ENCODE measurements around the gene RNF208. TPM values are rescaled to one million over a fixed set of nuclear protein-coding genes. Genes with fewer than 3 reads are reported as not detected.
A peak's percentile ranks its signal among the peaks of the same experiment; 100 is the strongest.

Gene RNF208
- total RNA-seq, 5 donors from 2014 or later (not counting 1 experiment from before 2014, with no cell fraction given), result 0.56 to 1.6 (median 1.5) TPM

GRCh38 chr9:137228506-137228967 is 6.5 kb upstream of the RNF208 start:
- Mint-ChIP-seq H3K27ac (no peak overlapping the region), H3K4me1 (peaks cover 4 to 6% (median 5%) of the 10 kb centered on the region in 3 donors), H3K36me3 (no peaks in the 10 kb centered on the region), H3K27me3 (peaks cover 4 to 12% of the 10 kb centered on the region in 2 donors), H3K9me3 (no peaks in the 10 kb centered on the region), H3K4me3 (no peak overlapping the region)
- H3K27ac ChIP-seq (ENCODE audit: low read length), result no peak overlapping the region
- ATAC-seq (replicated peaks in 1 of 4) (no peak), DNase-seq (no peak)
- WGBS (ENCODE audit: insufficient coverage), result 75% methylated on average over 24 of the region's 29 CpGs
- H3K27me3 ChIP-seq (replicated peaks in 1 of 2; ENCODE audit: control insufficient read depth in 2 of 2, extremely low read depth in 1 of 2, insufficient read depth in 2 of 2, low read length in 1 of 2), result peaks cover 0 to 67% of the 10 kb centered on the region in 2 experiments
- H3K4me1 ChIP-seq (ENCODE audit: control insufficient read depth in 1 of 2, extremely low read depth in 1 of 2, insufficient read depth in 2 of 2, low read length in 2 of 2), result peaks cover 0 to 20% of the 10 kb centered on the region in 2 experiments
- H3K36me3 ChIP-seq (ENCODE audit: control insufficient read depth in 2 of 2, extremely low read depth in 1 of 2, insufficient read depth in 1 of 2, low read length in 1 of 2), result no peaks in the 10 kb centered on the region
- ChIA-PET CTCF (interaction anchor here in 1 of 2 donors (1.7 kb wide), 1 partner anchor 133 kb away, joined by 8 read pairs; no protein-coding TSS in a partner anchor), POLR2A (no interaction called here)
- no peak overlapping the region for H3K4me3 ChIP-seq (ENCODE audit: control insufficient read depth in 1 of 2, extremely low read depth in 1 of 2, low read length in 1 of 2)
- no peaks in the 10 kb centered on the region for H3K9me3 ChIP-seq

- H3K27me3 ChIP-seq (replicated peaks in 1 of 2; ENCODE audit: control insufficient read depth in 2 of 2, extremely low read depth in 1 of 2, insufficient read depth in 2 of 2, low read length in 1 of 2), result peaks cover 0 to 62% of the 10 kb centered on the region in 2 experiments
- no peaks in the 10 kb centered on the region for H3K9me3 ChIP-seq
- ChIA-PET CTCF (interaction anchor here in 1 of 2 donors (1.7 to 2.5 kb wide), 2 partner anchors 132 to 181 kb away, joined by 7 to 8 read pairs; no protein-coding TSS in a partner anchor), POLR2A (no interaction called here)
- Mint-ChIP-seq H3K9me3 (no peaks in the 10 kb centered on the region), H3K36me3 (no peaks in the 10 kb centered on the region), H3K27ac (no peak overlapping the region), H3K4me1 (peaks cover 6% of the 10 kb centered on the region in 3 donors), H3K27me3 (peaks cover 4 to 12% of the 10 kb centered on the region in 2 donors), H3K4me3 (no peak overlapping the region)
- H3K36me3 ChIP-seq (ENCODE audit: control insufficient read depth in 2 of 2, extremely low read depth in 1 of 2, insufficient read depth in 1 of 2, low read length in 1 of 2), result no peaks in the 10 kb centered on the region
- DNase-seq (no peak), ATAC-seq (replicated peaks in 1 of 4) (no peak)
- no peak overlapping the region for H3K4me3 ChIP-seq (ENCODE audit: control insufficient read depth in 1 of 2, extremely low read depth in 1 of 2, low read length in 1 of 2)
- H3K4me1 ChIP-seq (ENCODE audit: control insufficient read depth in 1 of 2, extremely low read depth in 1 of 2, insufficient read depth in 2 of 2, low read length in 2 of 2), result peaks cover 0 to 24% of the 10 kb centered on the region in 2 experiments
- WGBS (ENCODE audit: insufficient coverage), result 41% methylated on average over 14 of the region's 18 CpGs
- no peak overlapping the region for H3K27ac ChIP-seq (ENCODE audit: low read length)
These were observed 5.9 kb upstream of the RNF208 start for GRCh38 chr9:137227853-137228505.

GRCh38 chr9:137227054-137227852 is 5.2 kb upstream of the RNF208 start, which contains the start of gene RNF224:
RNF224 (plus strand) TSS chr9:137227502; CDS start chr9:137228336, 834 bp downstream.
- Mint-ChIP-seq H3K4me3 (no peak within 1 kb of the TSS), H3K4me1 (peaks cover 6 to 8% (median 7%) of the 10 kb centered on the region in 3 donors), H3K36me3 (no peaks in the 10 kb centered on the region), H3K27me3 (peaks cover 4 to 12% of the 10 kb centered on the region in 2 donors), H3K27ac (no peak within 1 kb of the TSS), H3K9me3 (no peaks in the 10 kb centered on the region)
- Histone ChIP-seq H3K4me1 (ENCODE audit: control insufficient read depth in 1 of 2, extremely low read depth in 1 of 2, insufficient read depth in 2 of 2, low read length in 2 of 2) (peaks cover 2 to 32% of the 10 kb centered on the region in 2 experiments), H3K9me3 (no peaks in the 10 kb centered on the region), H3K27ac (ENCODE audit: low read length) (no peak within 1 kb of the TSS), H3K4me3 (ENCODE audit: control insufficient read depth in 1 of 2, extremely low read depth in 1 of 2, low read length in 1 of 2) (no peak within 1 kb of the TSS), H3K36me3 (ENCODE audit: control insufficient read depth in 2 of 2, extremely low read depth in 1 of 2, insufficient read depth in 1 of 2, low read length in 1 of 2) (no peaks in the 10 kb centered on the region), H3K27me3 (replicated peaks in 1 of 2; ENCODE audit: control insufficient read depth in 2 of 2, extremely low read depth in 1 of 2, insufficient read depth in 2 of 2, low read length in 1 of 2) (peaks cover 0 to 57% of the 10 kb centered on the region in 2 experiments)
- WGBS (ENCODE audit: insufficient coverage), result 52% methylated on average over 24 of the region's 25 CpGs
- ChIA-PET CTCF (interaction anchor here in 1 of 2 donors (0.7 to 2.5 kb wide), 3 partner anchors 12 to 181 kb away, joined by 3 to 8 read pairs (median 7); no protein-coding TSS in a partner anchor), POLR2A (no interaction called here)
- DNase-seq, result peak; percentile 48 to 89 (median 74)
- ATAC-seq (replicated peaks in 1 of 4), result peak; percentile 28 to 44 (median 32)

- Mint-ChIP-seq H3K36me3 (no peaks in the 10 kb centered on the region), H3K4me3 (no peak overlapping the region), H3K4me1 (peaks cover 6 to 8% (median 7%) of the 10 kb centered on the region in 3 donors), H3K27me3 (peaks cover 4 to 10% of the 10 kb centered on the region in 2 donors), H3K27ac (no peak overlapping the region), H3K9me3 (no peaks in the 10 kb centered on the region)
- ChIA-PET CTCF (interaction anchor here in 1 of 2 donors (2.5 kb wide), 1 partner anchor 180 kb away, joined by 7 read pairs; no protein-coding TSS in a partner anchor), POLR2A (no interaction called here)
- Histone ChIP-seq H3K9me3 (no peaks in the 10 kb centered on the region), H3K27ac (ENCODE audit: low read length) (no peak overlapping the region), H3K27me3 (replicated peaks in 1 of 2; ENCODE audit: control insufficient read depth in 2 of 2, extremely low read depth in 1 of 2, insufficient read depth in 2 of 2, low read length in 1 of 2) (peaks cover 0 to 50% of the 10 kb centered on the region in 2 experiments), H3K4me3 (ENCODE audit: control insufficient read depth in 1 of 2, extremely low read depth in 1 of 2, low read length in 1 of 2) (no peak overlapping the region), H3K4me1 (ENCODE audit: control insufficient read depth in 1 of 2, extremely low read depth in 1 of 2, insufficient read depth in 2 of 2, low read length in 2 of 2) (peaks cover 2 to 36% of the 10 kb centered on the region in 2 experiments), H3K36me3 (ENCODE audit: control insufficient read depth in 2 of 2, extremely low read depth in 1 of 2, insufficient read depth in 1 of 2, low read length in 1 of 2) (no peaks in the 10 kb centered on the region)
- ATAC-seq (replicated peaks in 1 of 4) (no peak), DNase-seq (no peak)
- WGBS (ENCODE audit: insufficient coverage), result 84% methylated on average over 18 of the region's 18 CpGs
These were observed 4.5 kb upstream of the RNF208 start for GRCh38 chr9:137226338-137227053.

GRCh38 chr9:137225699-137226331 is 3.8 kb upstream of the RNF208 start:
- ChIA-PET POLR2A (interaction anchor here in 1 of 2 donors (0.5 to 1.2 kb wide), 2 partner anchors 15 to 175 kb away, joined by 4 to 7 read pairs; partner anchors contain the start of gene TUBB4B), CTCF (interaction anchor here in 1 of 2 donors (1.1 to 2.5 kb wide), 2 partner anchors 130 to 179 kb away, joined by 4 to 7 read pairs; no protein-coding TSS in a partner anchor)
- Mint-ChIP-seq H3K4me3 (no peak overlapping the region), H3K27me3 (peaks cover 4 to 6% of the 10 kb centered on the region in 2 donors), H3K27ac (no peak overlapping the region), H3K36me3 (no peaks in the 10 kb centered on the region), H3K4me1 (peaks cover 6 to 8% (median 7%) of the 10 kb centered on the region in 3 donors), H3K9me3 (no peaks in the 10 kb centered on the region)
- H3K4me3 ChIP-seq (ENCODE audit: control insufficient read depth in 1 of 2, extremely low read depth in 1 of 2, low read length in 1 of 2), result no peak overlapping the region
- DNase-seq (no peak), ATAC-seq (replicated peaks in 1 of 4) (no peak)
- H3K4me1 ChIP-seq (ENCODE audit: control insufficient read depth in 1 of 2, extremely low read depth in 1 of 2, insufficient read depth in 2 of 2, low read length in 2 of 2), result peaks cover 2 to 37% of the 10 kb centered on the region in 2 experiments
- peaks cover 0 to 45% of the 10 kb centered on the region in 2 experiments for H3K27me3 ChIP-seq (replicated peaks in 1 of 2; ENCODE audit: control insufficient read depth in 2 of 2, extremely low read depth in 1 of 2, insufficient read depth in 2 of 2, low read length in 1 of 2)
- no peaks in the 10 kb centered on the region for H3K36me3 ChIP-seq (ENCODE audit: control insufficient read depth in 2 of 2, extremely low read depth in 1 of 2, insufficient read depth in 1 of 2, low read length in 1 of 2)
- no peak overlapping the region for H3K27ac ChIP-seq (ENCODE audit: low read length)
- no peaks in the 10 kb centered on the region for H3K9me3 ChIP-seq
- WGBS (ENCODE audit: insufficient coverage), result 85% methylated on average over 19 of the region's 21 CpGs
